GM12864 (cell line): ENCODE results near the gene EFCAB11.

ENCODE experiments used
- DNase-seq: peaks from one replicate; pipeline ENCODE4 v3.0.0-alpha.2; 2011; ENCODE audit warnings: low read depth
- H3K4me3 ChIP-seq: 2 replicates; pipeline ENCODE4 v1.5.1; 2011; ENCODE audit warnings: mild to moderate bottlenecking, low read depth, low read length, control low read depth
- TF ChIP-seq, protein P1 (sequence below): IDR thresholded peaks from 2 replicates; pipeline ENCODE4 v1.5.1; 2011; ENCODE audit warnings: low read depth, mild to moderate bottlenecking, moderate library complexity, low read length, control low read depth, inconsistent platforms; ENCODE audit errors: missing control alignments

Gene EFCAB11

DNA sequence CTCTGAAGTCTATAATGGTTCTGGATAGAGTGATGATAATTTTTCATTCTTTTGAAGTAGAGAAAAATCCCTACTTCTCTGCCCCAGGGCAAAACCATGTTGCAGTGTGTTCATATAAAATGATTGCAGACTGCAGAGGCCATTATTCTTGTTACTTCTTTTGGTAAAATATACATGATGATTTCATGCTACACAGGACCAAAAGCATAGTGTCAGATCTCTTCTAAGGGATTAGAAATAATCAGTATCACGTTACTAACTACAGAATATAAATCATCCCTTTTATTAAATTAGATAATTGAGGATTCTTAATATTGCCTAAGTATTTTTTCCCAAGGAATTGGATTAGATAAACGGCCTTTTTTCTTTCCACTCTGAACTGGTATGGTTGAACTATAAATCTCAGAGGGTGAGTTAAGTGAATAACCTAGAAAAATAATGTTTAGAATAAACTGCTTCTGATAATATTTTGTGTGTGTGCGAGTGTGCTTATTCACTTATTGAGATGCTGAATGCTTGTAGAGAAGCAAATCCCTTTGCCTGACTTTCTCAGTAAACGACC lies 156.2 kb downstream of the EFCAB11 start:
- no peak overlapping the region for H3K4me3 ChIP-seq
- no peak for DNase-seq
- TF ChIP-seq, protein P1, sequence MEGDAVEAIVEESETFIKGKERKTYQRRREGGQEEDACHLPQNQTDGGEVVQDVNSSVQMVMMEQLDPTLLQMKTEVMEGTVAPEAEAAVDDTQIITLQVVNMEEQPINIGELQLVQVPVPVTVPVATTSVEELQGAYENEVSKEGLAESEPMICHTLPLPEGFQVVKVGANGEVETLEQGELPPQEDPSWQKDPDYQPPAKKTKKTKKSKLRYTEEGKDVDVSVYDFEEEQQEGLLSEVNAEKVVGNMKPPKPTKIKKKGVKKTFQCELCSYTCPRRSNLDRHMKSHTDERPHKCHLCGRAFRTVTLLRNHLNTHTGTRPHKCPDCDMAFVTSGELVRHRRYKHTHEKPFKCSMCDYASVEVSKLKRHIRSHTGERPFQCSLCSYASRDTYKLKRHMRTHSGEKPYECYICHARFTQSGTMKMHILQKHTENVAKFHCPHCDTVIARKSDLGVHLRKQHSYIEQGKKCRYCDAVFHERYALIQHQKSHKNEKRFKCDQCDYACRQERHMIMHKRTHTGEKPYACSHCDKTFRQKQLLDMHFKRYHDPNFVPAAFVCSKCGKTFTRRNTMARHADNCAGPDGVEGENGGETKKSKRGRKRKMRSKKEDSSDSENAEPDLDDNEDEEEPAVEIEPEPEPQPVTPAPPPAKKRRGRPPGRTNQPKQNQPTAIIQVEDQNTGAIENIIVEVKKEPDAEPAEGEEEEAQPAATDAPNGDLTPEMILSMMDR: no peak

DNA sequence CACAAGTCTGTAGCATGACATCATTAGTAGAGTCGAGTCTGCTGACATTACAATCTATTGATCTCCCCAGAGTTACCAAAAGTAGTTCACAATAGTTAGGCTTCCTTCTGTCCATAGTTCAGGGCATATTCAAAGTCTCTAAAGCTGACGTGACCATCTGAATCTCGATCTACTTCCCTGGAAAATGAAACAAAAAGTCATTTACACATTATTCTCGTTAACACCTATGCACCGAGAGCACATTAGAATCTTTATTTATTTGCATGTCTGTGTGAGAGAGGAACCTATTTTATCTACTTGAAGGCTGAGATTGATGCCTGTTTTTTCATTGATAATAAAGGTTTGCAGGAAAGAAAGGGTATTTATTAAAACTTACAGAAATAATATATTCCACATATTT lies 157.4 kb downstream of the EFCAB11 start:
- H3K4me3 ChIP-seq: no peak overlapping the region
- no peak for DNase-seq
- TF ChIP-seq, protein P1: no peak

DNA sequence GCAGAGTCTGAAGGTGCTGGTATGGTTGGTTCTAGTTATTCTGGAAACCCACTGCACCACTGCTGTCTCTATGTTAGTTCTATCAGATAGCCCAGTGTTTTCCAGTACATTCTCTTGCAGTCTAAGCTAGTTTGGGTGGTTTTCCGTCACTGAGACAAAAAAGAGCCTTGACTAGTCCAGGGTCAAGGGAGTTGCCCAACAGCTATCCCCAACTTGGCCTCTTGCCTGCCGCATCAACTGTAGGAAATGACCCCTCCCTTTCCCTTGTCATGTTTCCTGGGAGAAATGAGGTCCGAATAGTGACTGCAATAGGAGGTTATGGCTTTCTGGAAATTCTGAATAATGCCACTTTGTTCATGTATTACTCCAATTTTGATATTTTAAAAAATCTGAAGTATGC lies 160.4 kb downstream of the EFCAB11 start:
- no peak overlapping the region for H3K4me3 ChIP-seq
- DNase-seq: no peak
- TF ChIP-seq, protein P1: no peak

DNA sequence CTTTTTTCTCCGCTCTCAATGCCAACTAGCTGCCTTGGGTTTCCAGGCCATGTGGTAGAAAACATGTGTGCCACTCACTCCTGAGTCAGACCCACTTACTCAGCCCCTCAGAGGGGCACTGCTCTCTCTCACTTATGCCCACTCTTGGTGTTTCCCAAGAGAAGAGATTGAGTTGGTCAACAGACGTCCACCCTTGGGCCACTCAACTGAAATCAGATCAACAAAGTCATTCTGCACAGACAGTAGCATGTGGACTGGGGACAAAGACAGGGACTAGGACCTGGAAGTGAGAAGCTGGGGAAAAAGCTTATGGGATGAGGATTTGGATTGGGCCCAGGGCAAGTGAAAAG lies 161.2 kb downstream of the EFCAB11 start:
- no peak overlapping the region for H3K4me3 ChIP-seq
- TF ChIP-seq, protein P1: no peak
- DNase-seq: no peak

DNA sequence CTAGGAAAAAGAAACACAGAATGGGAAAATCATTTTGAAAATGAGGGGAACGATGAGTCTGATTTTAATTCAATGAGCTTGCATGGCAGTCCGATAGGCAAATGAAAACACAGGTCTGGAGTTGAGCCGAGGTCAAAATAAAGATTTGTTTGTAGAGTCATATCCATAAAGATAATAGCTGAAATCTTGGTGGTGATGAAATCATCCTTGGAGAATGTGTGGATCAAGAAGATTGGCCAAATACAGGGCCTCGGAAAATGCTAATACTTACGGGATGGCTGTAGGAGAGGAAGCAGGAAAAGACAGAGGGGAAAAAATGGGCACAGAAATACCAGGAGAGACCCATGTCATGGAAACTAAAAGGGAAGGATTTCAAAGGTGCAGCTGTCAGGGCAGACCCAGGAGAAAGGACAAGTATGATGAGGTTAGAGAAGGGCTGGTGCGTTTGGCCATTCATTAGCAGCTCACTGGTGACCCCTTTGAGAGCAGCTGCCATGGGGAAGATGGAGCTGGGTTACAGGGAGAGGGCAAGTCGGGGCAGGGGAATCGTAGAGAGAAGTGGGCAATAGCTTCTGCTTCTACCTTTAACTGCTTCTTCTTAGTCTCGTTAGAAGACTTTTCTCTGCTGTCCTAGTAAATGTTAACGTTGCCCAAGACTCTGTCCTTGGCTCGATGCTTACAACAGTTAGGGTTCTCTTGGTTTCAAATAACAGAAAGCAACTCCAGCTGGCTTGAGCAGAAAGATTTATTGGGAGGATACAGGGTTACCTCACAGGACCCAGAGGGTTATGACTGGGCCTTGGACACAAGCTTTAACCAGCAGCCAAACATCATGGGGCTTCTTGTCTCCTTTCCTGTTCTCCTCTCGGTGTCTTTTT lies 161.8 kb downstream of the EFCAB11 start:
- no peak overlapping the region for H3K4me3 ChIP-seq
- TF ChIP-seq, protein P1: no peak
- no peak for DNase-seq

DNA sequence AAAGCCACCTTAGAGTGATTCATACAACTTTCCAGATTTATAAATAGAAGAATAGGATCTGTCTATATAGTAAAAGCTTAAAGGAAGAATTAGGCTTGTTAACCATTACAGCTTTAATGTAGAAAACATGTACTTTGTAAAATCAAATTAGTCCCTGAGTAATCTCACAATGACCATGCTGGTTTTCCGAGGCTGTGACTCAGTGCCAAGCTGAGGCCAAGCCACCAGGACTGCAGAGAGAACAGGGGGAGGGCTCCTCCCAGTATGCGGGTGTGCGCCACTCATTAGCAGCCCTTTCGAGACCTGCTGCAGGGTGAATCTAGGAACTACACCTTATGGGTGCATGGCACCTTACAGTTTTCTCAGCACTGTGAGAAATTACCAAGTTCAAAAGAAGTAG lies 167.0 kb downstream of the EFCAB11 start:
- TF ChIP-seq, protein P1: no peak
- H3K4me3 ChIP-seq: no peak overlapping the region
- DNase-seq: no peak

DNA sequence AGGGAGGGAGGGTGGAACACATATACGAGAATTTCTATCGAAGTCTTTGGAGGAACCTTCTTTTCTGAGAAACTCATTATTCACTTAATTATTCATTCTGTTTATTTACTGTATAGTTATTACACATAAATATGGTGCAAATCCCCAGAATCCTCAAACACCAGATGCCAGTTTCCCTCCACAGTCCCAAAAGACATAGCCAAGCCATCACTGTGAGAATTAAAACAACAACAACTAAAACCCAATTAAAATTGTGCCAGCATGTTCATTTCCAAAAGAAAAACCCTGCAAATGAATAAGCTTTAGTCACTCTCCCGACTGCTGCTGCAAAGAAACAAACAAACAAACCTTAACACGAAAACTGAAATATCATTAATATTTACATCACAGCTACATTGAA lies 173.5 kb downstream of the EFCAB11 start:
- no peak for DNase-seq
- TF ChIP-seq, protein P1: no peak
- no peak overlapping the region for H3K4me3 ChIP-seq
